ENCODE results near the gene SVOPL.
"Not testable (repeated sequence)": the region's sequence is repeated elsewhere in the genome, so short reads cannot be mapped to it uniquely, and the experiment has no call there.

Gene SVOPL

DNA sequence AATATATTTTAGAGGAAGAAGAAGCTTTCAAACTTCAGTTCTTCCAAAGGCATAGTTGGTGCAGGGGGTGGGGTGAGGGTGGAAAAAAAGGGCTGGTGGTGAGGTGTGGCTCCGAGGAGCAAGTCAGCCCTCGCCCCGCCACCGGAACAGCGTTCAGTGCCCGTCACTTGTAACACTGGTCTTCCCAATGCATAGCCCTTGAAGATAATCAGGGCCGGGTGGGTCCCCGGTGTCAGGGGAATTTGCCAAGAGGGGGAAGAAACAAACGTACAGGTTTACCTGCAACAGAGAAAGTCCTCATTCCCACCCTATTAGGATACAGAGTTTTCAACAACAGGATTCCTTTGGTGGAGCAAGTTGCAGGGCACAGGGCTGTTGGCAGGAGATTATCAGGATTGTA is 1.5 kb downstream of the SVOPL start:
- no peak for DNase-seq (ENCODE audit: low read depth)

DNA sequence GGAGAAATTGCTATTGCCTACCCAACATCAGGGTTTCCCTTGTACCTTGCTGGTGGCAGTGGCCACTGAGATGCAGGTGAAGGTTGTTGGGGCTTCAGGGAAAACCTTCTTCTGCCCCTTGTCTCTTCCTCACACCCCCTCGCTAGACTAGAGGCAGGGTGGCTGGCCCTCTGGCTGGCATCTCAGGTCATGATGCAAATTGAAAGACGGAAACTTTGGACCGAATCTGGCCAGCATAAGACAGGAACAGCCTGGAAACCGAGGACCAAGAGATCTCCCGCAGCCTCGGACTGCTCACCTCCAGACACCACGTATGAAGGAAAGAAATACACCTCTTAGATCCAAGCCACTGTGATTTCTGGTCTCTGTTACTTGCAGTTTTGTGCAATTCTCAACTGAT is 2.9 kb downstream of the SVOPL start:
- no peak for DNase-seq (ENCODE audit: low read depth)

DNA sequence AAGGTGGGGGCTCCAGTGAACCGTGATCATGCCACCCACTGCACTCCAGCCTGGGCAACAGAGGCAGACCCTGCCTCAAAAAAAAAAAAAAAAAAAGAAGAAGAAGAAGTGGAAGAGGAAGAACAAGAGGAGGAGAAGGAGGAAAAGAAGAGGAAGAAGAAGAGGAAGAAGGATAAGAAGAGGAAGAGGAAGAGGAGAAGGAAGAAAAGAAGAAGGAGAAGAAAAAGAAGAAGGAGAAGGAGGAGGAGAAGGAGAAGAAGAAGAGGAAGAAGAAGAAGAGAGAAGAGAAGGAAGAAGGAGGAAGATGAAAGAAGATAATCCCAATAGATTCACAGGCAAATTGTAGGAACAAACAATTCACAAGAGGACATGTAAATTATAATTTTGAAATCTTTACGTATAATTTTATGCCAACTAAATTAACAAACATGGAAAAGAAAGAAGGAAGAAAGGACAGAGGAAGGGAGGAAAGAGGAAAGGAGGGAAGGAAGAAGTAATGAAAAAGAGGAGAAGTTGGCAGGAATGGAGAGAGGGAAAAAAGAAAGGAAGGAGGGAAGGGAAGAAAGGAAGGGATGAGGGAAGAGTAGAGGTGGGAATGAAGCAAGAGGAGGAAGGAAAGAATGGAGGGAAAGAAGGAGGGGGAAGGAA is 3.5 kb downstream of the SVOPL start:
- DNase-seq (ENCODE audit: low read depth): no peak

GRCh38 chr7:138695776-138696175 is 5.4 kb downstream of the SVOPL start:
- DNase-seq (ENCODE audit: low read depth): not testable (repeated sequence)

- no peak for DNase-seq (ENCODE audit: low read depth)
These were observed 6.1 kb downstream of the SVOPL start for GRCh38 chr7:138695106-138695505.

GRCh38 chr7:138691178-138691577 is 10.0 kb downstream of the SVOPL start:
- no peak for DNase-seq (ENCODE audit: low read depth)

- no peak for DNase-seq (ENCODE audit: low read depth)
These were observed 10.7 kb downstream of the SVOPL start for GRCh38 chr7:138690495-138690894.

GRCh38 chr7:138688037-138688436 is 13.1 kb downstream of the SVOPL start:
- DNase-seq (ENCODE audit: low read depth): not testable (repeated sequence)

- no peak for DNase-seq (ENCODE audit: low read depth)
These were observed 16.8 kb downstream of the SVOPL start for GRCh38 chr7:138684340-138684739.

GRCh38 chr7:138679793-138680192 is 21.4 kb downstream of the SVOPL start:
- no peak for DNase-seq (ENCODE audit: low read depth)

DNA sequence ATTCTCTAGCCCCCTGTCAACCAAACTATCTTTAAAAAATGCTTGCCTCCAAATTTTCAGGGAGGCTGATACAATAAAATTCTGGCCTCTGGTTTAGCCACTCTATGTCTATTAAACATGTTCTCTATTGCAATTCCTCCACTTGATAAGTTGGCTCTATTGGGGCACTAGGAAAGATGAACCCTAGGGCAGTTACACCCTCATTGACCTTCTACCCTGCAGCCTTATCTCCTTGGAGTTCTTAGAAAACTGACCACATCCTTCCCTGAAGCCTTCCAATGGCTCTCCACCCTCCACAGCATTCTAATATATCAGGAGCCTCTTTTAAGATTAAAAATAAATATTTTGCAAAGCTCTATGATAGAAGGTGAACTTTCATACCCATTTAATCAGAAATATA is 30.6 kb downstream of the SVOPL start:
- DNase-seq (ENCODE audit: low read depth): no peak

DNA sequence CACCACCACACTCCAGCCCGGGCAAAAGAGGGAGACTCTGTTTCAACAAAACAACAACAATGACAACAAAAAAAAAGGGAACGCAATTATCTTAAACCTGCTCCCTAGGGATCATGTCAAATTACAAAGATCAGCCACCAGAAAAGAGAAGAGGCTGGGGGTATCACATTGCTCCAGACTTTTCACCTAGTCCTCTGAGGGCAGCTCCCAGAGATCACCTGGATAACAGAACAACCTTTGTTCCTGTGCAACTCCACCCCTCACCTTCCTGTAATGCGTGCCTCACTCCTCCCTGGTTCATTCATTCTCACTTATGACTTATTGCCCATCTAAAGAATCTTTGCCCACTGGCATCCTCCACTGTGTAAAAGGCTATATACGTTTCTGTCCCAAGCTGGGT is 31.8 kb downstream of the SVOPL start:
- no peak for DNase-seq (ENCODE audit: low read depth)

GRCh38 chr7:138668946-138669345 is 32.2 kb downstream of the SVOPL start:
- DNase-seq (ENCODE audit: low read depth): no peak

- no peak for DNase-seq (ENCODE audit: low read depth)
These were observed 32.9 kb downstream of the SVOPL start for GRCh38 chr7:138668229-138668596.

DNA sequence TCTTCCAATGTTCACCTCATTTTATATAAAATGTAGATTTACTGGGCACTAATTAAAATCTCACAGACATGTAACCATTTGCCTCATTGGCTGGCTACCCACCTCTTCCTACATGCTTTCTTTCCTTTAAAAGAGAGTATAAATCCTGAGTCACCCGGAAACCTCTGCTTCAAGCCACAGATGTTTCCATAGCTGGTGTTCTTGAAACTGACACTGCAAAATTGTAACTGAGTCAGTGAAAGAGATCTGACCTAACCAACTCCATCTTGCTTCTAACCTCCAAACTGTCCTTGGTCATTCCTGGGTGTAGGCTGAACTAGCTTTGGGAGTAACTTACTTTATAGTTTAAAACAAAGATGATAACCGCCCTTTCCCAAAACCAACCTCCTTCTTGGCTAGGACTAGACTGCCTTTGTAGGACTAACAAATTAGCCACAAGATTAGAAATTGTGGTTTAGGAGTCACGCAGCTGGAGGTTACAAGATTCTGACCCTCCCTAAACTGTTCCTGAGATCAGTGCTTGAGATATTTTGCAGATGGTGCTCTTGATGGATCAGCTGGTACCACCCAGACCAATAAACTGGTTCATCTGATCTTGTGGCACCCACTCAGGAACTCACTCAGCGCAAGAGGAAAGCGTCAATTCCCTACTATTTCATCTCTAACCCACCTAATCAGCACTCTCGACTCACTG is 33.5 kb downstream of the SVOPL start:
- DNase-seq (ENCODE audit: low read depth): no peak

GRCh38 chr7:138666385-138666784 is 34.8 kb downstream of the SVOPL start:
- DNase-seq (ENCODE audit: low read depth): no peak

DNA sequence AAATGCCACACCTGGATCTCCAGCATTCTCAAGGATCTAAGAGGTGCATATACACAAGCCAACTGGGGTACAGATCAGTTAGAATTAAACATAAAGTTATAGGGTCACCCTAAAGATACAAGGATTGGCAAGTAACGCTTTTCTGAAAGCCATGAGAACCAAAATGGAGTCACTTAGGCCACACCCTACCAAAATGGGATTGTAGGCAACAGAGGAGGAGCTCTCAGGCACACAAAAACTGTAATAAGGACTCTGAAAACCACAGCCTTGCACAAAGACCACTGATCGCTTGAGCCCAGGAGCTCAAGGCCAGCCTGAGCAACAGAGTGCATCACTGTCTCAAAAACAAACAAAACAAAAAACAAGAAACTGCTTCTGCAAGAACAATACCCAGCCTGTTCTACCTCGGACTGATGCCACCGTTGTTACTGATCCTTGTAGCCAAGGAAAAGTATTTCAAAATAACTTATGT is 35.5 kb downstream of the SVOPL start:
- DNase-seq (ENCODE audit: low read depth): no peak

GRCh38 chr7:138665249-138665648 is 35.9 kb downstream of the SVOPL start:
- DNase-seq (ENCODE audit: low read depth): no peak

DNA sequence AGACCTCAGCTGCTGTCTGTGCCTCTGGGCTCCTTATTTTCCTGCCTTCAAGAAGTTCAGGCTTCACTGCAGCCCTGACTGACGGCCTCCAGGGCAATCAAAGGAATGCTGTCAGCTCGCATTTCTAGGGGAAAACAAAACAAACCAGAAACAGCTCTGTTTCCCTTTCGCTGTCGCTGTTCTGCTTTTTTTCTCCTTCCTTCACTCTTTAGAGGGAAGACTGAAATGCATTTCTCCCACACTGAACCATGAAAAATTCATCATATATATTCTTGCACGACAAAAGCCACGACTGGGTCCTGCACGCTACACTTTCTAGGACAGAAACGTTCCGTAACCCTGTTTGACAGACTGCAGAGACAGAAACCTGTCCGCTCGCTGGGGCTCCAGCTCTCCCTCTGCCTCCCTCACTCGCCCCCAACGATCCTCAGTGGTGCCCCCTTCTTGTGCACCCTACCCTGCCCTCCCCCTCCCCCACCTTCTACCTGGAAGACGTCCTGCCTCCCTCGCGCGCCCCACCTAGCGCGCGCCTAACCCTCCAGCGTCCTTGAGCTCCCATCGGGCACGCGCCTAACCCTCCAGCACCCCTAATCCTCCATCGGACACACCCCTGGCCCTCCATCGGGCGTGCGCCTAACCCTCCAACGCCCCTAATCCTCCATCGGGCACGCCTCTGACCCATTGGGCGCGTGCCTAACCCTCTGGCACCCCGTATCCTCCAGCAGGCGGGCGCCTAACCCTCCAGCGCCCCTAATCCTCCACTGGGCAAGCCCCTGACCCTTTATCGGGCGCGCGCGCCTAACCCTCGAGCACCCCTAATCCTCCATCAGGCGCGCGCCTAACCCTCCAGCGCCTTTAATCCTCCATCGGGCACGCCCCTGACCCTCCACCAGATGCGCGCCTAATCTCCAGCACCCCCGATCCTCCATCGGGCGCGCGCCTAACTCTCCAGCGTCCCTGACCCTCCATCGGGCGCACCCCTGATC is 37.1 kb downstream of the SVOPL start:
- DNase-seq (ENCODE audit: low read depth): no peak

GRCh38 chr7:138662991-138663320 is 38.2 kb downstream of the SVOPL start:
- no peak for DNase-seq (ENCODE audit: low read depth)

DNA sequence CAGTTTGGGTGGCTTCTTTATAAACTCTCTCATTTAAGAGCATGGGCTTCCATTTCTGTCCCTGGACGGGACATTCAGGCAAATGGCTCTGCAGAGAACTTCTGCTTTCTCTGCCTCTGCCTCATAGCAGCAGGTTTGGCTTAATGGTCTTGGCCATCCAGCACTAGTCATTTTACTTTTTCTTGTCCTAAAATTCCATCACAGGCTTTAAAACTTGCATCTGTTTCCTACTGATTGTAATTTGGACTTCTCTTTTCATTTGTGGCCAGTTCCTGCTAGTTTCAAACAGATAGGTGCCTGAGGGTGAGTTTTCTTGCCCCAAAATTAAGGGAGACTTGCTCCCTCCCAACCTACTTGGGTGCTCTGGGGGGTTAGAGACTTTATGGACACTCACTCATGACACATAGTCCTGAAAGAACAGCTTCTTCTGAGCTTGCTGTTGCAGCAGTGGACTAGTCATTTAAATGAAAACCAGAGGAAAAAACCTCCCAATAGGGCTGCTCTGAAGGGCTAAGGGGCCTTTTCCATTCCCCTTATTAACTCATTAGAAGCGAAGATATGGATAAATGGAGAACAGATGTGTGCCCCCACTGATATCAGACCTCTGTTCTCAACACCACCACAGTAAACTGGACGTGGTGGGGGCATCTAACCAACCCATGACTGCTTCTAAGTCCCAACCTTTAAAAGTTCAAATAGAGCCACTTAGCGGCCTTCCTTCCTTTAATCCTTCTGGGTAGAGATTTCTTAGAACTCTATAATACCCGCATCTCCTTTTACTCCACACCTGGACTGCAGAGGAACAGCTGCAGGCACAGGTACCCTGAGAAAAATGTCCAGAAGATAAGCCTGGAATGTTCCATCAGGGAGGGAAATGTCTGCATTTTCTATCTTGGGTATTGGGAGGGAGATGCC is 38.8 kb downstream of the SVOPL start:
- no peak for DNase-seq (ENCODE audit: low read depth)

Measured in GM04503 (cell line).